ENCODE measurements around the gene KRT75.

DNA sequence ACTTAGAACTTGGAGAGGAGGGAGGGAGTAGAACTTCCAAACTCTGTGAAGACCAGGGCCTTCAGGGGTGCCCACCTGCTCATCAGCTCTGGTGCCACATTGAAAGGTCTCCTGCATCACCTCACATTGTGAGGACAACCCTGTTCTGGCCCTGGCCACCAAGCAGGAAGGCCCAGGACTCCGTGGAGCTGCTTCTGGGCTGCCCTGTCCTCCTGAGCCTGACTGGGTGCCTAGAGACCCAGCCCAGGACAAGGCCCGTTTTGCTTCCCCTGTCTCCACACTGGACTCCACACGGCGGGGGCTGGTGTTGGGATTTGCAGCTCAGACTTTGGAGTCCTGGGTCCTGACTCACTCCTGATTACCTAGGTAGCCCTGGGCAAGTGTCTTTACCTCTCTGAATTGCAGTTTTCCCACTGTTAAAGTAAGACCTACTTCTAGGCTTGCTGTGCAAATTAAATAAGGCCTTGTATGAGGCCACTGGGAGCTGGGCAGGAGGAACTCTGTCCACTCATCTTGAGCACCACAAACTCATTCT lies 15.5 kb downstream of the KRT75 start:
- TF ChIP-seq, protein P1, sequence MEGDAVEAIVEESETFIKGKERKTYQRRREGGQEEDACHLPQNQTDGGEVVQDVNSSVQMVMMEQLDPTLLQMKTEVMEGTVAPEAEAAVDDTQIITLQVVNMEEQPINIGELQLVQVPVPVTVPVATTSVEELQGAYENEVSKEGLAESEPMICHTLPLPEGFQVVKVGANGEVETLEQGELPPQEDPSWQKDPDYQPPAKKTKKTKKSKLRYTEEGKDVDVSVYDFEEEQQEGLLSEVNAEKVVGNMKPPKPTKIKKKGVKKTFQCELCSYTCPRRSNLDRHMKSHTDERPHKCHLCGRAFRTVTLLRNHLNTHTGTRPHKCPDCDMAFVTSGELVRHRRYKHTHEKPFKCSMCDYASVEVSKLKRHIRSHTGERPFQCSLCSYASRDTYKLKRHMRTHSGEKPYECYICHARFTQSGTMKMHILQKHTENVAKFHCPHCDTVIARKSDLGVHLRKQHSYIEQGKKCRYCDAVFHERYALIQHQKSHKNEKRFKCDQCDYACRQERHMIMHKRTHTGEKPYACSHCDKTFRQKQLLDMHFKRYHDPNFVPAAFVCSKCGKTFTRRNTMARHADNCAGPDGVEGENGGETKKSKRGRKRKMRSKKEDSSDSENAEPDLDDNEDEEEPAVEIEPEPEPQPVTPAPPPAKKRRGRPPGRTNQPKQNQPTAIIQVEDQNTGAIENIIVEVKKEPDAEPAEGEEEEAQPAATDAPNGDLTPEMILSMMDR (IDR thresholded peaks at IDR 0.05) = no peak
- TF ChIP-seq POLR2A (IDR thresholded peaks at IDR 0.05) = no peak

Data from adrenal gland (tissue), 5 donors.